Mesothelial cell of epicardium (in vitro differentiated cells): ENCODE results near the gene ANKS4B. TPM values are rescaled to one million over a fixed set of nuclear protein-coding genes. Genes with fewer than 3 reads are reported as not detected.

Experiments
- DNase-seq, 2 experiments: peaks; one replicate each; pipeline ENCODE4 v3.0.0; 2021; ENCODE audit warnings: low spot score in 2 of 2; ENCODE audit not compliant: unreplicated experiment in 2 of 2
- H3K27ac Mint-ChIP-seq: 2 replicates; pipeline ENCODE4 v1.8.0; 2021; ENCODE audit warnings: mixed read lengths
- H3K27me3 Mint-ChIP-seq: 2 replicates; pipeline ENCODE4 v1.8.0; 2021; ENCODE audit warnings: low read depth, mixed read lengths
- H3K36me3 Mint-ChIP-seq: 2 replicates; pipeline ENCODE4 v1.8.0; 2021; ENCODE audit warnings: mixed read lengths
- H3K4me1 Mint-ChIP-seq: 2 replicates; pipeline ENCODE4 v1.8.0; 2021; ENCODE audit warnings: mixed read lengths
- H3K4me3 Mint-ChIP-seq: 2 replicates; pipeline ENCODE4 v1.8.0; 2021; ENCODE audit warnings: mild to moderate bottlenecking, moderate library complexity, mixed read lengths
- H3K9me3 Mint-ChIP-seq: 2 replicates; pipeline ENCODE4 v1.8.0; 2021; ENCODE audit warnings: mixed read lengths
- total RNA-seq: library from RNA; stranded (reverse); gene quantifications from 3 replicates; pipeline ENCODE4 v1.2.1, GENCODE V29; 2021
- TF ChIP-seq, protein P1 (sequence below): fragments of 200-600 bp; sonication (generic); IDR thresholded peaks from one replicate; pipeline ENCODE4 v1.5.0; 2021; ENCODE audit warnings: antibody characterized with exemption; ENCODE audit not compliant: unreplicated experiment

ANKS4B gene
- total RNA-seq, 1 donor from 2014 or later = not detected

DNA sequence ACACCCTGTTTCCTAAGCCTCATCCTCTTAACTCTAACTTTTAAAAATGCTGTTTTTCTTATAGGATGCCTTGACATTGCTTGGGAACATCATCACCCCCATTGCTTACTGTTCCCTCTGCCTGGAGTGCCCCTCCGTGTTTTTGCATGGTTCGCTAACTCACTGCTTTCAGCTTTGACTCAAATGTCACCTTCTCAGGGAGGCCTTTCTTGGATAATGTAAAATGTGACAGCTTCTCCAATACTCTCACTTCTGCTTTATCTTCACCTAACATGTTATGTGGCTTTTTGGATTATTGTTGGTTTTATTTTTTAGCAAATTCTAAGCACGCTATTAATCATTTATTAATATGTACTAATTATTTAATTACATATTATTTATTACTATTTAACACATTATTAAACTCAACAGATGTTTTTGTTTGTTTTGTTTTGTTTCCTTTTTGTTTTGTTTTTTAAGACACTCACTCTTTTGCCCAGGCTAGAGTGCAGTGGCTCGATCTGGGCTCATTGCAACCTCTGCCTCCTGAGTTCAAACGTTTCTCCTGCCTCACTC is 40.8 kb downstream of the ANKS4B start:
- no peaks in the 10 kb centered on the region for H3K36me3 Mint-ChIP-seq
- no peak for DNase-seq
- no peaks in the 10 kb centered on the region for H3K9me3 Mint-ChIP-seq
- TF ChIP-seq, protein P1, sequence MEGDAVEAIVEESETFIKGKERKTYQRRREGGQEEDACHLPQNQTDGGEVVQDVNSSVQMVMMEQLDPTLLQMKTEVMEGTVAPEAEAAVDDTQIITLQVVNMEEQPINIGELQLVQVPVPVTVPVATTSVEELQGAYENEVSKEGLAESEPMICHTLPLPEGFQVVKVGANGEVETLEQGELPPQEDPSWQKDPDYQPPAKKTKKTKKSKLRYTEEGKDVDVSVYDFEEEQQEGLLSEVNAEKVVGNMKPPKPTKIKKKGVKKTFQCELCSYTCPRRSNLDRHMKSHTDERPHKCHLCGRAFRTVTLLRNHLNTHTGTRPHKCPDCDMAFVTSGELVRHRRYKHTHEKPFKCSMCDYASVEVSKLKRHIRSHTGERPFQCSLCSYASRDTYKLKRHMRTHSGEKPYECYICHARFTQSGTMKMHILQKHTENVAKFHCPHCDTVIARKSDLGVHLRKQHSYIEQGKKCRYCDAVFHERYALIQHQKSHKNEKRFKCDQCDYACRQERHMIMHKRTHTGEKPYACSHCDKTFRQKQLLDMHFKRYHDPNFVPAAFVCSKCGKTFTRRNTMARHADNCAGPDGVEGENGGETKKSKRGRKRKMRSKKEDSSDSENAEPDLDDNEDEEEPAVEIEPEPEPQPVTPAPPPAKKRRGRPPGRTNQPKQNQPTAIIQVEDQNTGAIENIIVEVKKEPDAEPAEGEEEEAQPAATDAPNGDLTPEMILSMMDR = no peak
- H3K27ac Mint-ChIP-seq = no peak overlapping the region
- H3K4me1 Mint-ChIP-seq = peaks cover 3% of the 10 kb centered on the region
- peaks cover 64% of the 10 kb centered on the region for H3K27me3 Mint-ChIP-seq
- H3K4me3 Mint-ChIP-seq = no peak overlapping the region

DNA sequence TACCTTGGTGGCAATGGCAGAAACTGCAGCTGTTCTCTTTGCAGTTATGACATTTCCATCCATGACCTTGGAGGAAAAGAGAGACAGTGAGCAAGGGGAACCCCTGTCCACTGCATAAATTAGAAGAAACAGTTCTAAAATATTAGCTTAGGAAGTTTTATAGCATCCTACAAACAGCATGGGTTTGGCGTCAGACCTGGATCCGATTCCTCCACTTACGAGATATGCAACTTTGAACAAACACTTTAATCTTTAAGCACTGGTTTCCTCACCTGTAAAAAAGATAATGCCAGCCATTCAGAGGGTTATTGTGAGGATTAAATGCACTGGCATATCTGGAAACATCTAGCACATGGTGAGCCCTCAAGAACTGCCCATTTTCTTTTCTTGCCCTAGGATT is 42.0 kb downstream of the ANKS4B start:
- no peak overlapping the region for H3K27ac Mint-ChIP-seq
- DNase-seq = no peak
- no peaks in the 10 kb centered on the region for H3K9me3 Mint-ChIP-seq
- peaks cover 3% of the 10 kb centered on the region for H3K4me1 Mint-ChIP-seq
- H3K27me3 Mint-ChIP-seq = peaks cover 72% of the 10 kb centered on the region
- TF ChIP-seq, protein P1 = no peak
- H3K4me3 Mint-ChIP-seq = no peak overlapping the region
- no peaks in the 10 kb centered on the region for H3K36me3 Mint-ChIP-seq

DNA sequence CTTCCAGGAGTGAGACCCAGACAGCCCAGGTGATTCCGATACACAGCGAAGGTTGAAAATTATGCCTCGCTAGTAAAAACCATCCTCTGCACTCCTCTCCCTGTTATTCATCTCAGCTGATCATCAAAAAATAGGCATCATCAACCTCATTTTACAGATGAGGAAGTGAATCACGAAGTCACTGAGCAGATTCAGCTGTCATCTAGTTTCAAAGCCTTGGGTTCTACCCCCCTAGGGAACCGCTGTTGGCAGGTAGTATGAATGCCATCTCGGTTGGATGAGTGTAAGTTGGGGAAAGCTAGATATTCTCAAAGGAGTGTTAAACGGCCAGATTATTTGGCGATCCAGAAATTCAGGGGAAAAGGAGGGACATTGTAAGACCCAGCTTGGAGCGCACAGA is 42.6 kb downstream of the ANKS4B start:
- DNase-seq = no peak
- no peak overlapping the region for H3K4me3 Mint-ChIP-seq
- TF ChIP-seq, protein P1 = no peak
- no peak overlapping the region for H3K27ac Mint-ChIP-seq
- H3K36me3 Mint-ChIP-seq = no peaks in the 10 kb centered on the region
- peaks cover 71% of the 10 kb centered on the region for H3K27me3 Mint-ChIP-seq
- H3K4me1 Mint-ChIP-seq = peaks cover 3% of the 10 kb centered on the region
- H3K9me3 Mint-ChIP-seq = no peaks in the 10 kb centered on the region

DNA sequence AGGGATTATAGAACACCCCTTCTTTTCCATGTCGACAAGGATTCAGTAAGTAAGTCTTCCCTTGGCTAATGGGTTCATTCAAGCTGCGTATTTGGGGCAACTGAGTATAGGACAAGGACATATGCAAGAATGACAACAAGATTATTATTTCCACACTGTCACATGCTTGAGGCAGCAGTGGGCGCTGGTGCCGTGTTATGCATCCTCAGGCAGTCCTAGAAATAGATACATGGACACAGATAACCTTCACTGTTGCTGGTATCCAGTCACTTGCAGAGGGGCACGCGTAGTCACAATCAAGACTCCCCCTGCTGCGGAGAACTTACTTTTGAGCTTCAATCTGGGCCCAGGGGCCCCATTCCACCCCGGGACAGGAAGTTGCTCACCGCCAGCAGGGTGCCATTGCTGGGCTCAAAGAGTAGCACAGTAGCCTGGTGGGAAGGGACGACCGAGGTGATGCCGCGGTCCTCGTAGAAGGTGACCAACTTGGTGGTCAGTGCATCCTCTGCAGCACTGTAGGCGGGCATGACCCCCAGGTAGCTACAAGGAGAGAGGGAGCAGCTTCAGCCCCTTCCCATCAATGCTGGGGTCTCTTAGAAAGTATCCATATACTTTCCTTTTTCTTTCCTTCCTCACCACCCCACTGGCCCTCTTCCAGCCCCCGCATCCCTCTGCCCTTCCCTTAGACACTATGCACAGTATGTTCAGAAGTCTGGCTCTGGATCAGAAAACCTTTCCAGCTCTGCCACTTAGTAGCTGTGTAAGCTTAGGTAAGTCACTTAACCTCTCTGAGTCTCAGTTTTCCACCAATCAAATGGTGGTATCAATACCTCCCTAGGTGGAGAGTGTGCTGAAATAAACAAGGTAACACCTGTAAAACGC is 43.8 kb downstream of the ANKS4B start:
- Mint-ChIP-seq H3K27ac (no peak overlapping the region), H3K36me3 (no peaks in the 10 kb centered on the region), H3K9me3 (peaks cover 7% of the 10 kb centered on the region), H3K4me3 (peak overlapping the region; percentile 73), H3K4me1 (peaks cover 3% of the 10 kb centered on the region), H3K27me3 (peaks cover 82% of the 10 kb centered on the region)
- no peak for DNase-seq
- TF ChIP-seq, protein P1 = no peak

DNA sequence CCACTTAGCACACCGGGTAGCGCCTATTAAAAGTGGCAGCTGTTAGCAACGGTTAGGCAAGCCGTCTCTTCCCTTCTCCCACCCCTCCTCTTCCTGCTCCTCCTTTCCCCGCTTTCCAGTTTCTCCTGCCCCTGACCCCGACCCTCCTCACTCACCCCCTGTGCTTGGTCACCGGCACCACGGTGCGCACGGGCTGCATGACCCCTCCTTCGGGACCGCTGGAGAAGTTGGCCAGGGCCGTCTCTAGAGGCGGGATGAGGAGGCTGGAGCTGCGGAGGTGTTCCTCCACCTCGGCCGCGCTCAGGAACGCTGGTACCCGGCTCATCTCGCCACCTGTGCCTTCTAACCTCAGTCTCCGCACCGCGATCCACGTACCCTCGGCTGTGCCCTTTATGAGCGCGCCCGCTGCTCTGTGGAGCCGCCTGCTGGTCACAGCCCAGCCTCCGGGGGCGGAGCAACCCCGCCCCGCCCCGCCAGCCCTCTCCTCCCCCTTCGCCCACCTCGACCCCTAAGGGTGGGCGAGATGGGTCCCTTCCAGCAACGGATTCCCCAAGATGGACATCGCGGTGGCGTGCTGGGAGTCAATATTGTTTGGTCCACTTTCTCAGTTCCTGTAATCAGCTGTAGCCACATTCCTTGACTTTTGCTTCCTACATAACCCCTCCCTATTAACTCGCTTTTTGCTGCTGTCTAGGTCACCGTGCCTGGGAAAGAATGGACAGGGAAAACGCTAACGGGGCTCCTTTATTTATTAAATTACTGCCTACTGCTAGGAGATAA is 44.6 kb downstream of the ANKS4B start, which contains the start of gene CRYM:
Gene CRYM (minus strand): TSS at position 364 of the 780 bp plus-strand sequence. CDS start 39 bp downstream, at position 325.
- peaks cover 3% of the 10 kb centered on the region for H3K4me1 Mint-ChIP-seq
- peaks cover 82% of the 10 kb centered on the region for H3K27me3 Mint-ChIP-seq
- H3K9me3 Mint-ChIP-seq = peaks cover 7% of the 10 kb centered on the region
- TF ChIP-seq, protein P1 = peak; percentile 73
- no peak within 1 kb of the TSS for H3K27ac Mint-ChIP-seq
- H3K36me3 Mint-ChIP-seq = no peaks in the 10 kb centered on the region
- peak; percentile 49 to 67 for DNase-seq
- peak within 1 kb of the TSS; percentile 73 for H3K4me3 Mint-ChIP-seq
